GM12872 (cell line): ENCODE results near the gene STK32C.

Experiments used
- CTCF ChIP-seq: IDR thresholded peaks from 3 replicates; pipeline ENCODE4 v1.5.1; 2011; ENCODE audit warnings: low read depth, mild to moderate bottlenecking, low read length, moderate library complexity; ENCODE audit not compliant: insufficient read depth

The STK32C gene

GRCh38 chr10:132175408-132175807 is 132.3 kb downstream of the STK32C start:
- TF ChIP-seq CTCF, result no peak

- TF ChIP-seq CTCF, result no peak
These were observed 133.5 kb downstream of the STK32C start for GRCh38 chr10:132174237-132174636.

GRCh38 chr10:132173185-132173584 is 134.6 kb downstream of the STK32C start:
- no peak for TF ChIP-seq CTCF

GRCh38 chr10:132172091-132173066 is 135.4 kb downstream of the STK32C start:
- no peak for TF ChIP-seq CTCF

- TF ChIP-seq CTCF, result no peak
These were observed 137.0 kb downstream of the STK32C start for GRCh38 chr10:132170561-132171361.

- TF ChIP-seq CTCF, result no peak
These were observed 137.8 kb downstream of the STK32C start for GRCh38 chr10:132169766-132170560.
